GM23248 (cell line): Measurements from ENCODE around the gene CNTNAP5. TPM values are rescaled to one million over a fixed set of nuclear protein-coding genes. Genes with fewer than 3 reads are reported as not detected.

Experiments
- DNase-seq: peaks from one replicate; pipeline ENCODE4 v3.0.0-alpha.2; 2015
- H2AFZ ChIP-seq: fragments of 200-600 bp; sonication (generic); 2 replicates; pipeline ENCODE4 v1.6.1; 2016; ENCODE audit warnings: antibody characterized with exemption
- H3F3A ChIP-seq: fragments of 200-600 bp; sonication (generic); 2 replicates; pipeline ENCODE4 v1.6.1; 2016; ENCODE audit warnings: mild to moderate bottlenecking, antibody characterized with exemption, mixed run types; ENCODE audit not compliant: insufficient read depth
- H3K27ac ChIP-seq: fragments of 200-600 bp; sonication (generic); 2 replicates; pipeline ENCODE4 v1.5.1; 2016; ENCODE audit warnings: mild to moderate bottlenecking
- H3K27me3 ChIP-seq: fragments of 200-600 bp; sonication (generic); replicated peaks from 2 replicates; pipeline ENCODE4 v1.6.1; 2016; ENCODE audit warnings: mild to moderate bottlenecking; ENCODE audit not compliant: insufficient read depth
- H3K36me3 ChIP-seq: fragments of 200-600 bp; sonication (generic); 2 replicates; pipeline ENCODE4 v1.6.1; 2016; ENCODE audit warnings: low read depth, mild to moderate bottlenecking
- H3K4me1 ChIP-seq: fragments of 200-600 bp; sonication (generic); 2 replicates; pipeline ENCODE4 v1.6.1; 2016; ENCODE audit warnings: mild to moderate bottlenecking; ENCODE audit not compliant: insufficient read depth
- H3K4me2 ChIP-seq: fragments of 200-600 bp; sonication (generic); one replicate; pipeline ENCODE4 v1.6.1; 2016; ENCODE audit warnings: mild to moderate bottlenecking; ENCODE audit not compliant: unreplicated experiment
- H3K4me3 ChIP-seq: fragments of 200-600 bp; sonication (generic); 2 replicates; pipeline ENCODE4 v1.5.1; 2016; ENCODE audit warnings: mild to moderate bottlenecking
- H3K79me2 ChIP-seq: fragments of 200-600 bp; sonication (generic); 2 replicates; pipeline ENCODE4 v1.6.1; 2016; ENCODE audit warnings: mild to moderate bottlenecking; ENCODE audit not compliant: insufficient read depth
- H3K9ac ChIP-seq: fragments of 200-600 bp; sonication (generic); 2 replicates; pipeline ENCODE4 v1.6.1; 2016; ENCODE audit warnings: mild to moderate bottlenecking
- H3K9me2 ChIP-seq: fragments of 200-600 bp; sonication (generic); 2 replicates; pipeline ENCODE4 v1.6.1; 2016; ENCODE audit warnings: mixed run types, mild to moderate bottlenecking, moderate library complexity; ENCODE audit not compliant: insufficient read depth
- H3K9me3 ChIP-seq: fragments of 200-600 bp; sonication (generic); one replicate; pipeline ENCODE4 v1.6.1; 2017; ENCODE audit warnings: low read depth
- H4K20me1 ChIP-seq: fragments of 200-600 bp; sonication (generic); 2 replicates; pipeline ENCODE4 v1.6.0; 2016; ENCODE audit not compliant: insufficient read depth
- EZH2 ChIP-seq: fragments of 200-600 bp; sonication (generic); IDR thresholded peaks from 2 replicates; pipeline ENCODE4 v1.6.1; 2018; ENCODE audit warnings: antibody characterized with exemption, mild to moderate bottlenecking; ENCODE audit not compliant: insufficient read depth, poor library complexity, severe bottlenecking
- EZH2phosphoT487 ChIP-seq: fragments of 200-600 bp; sonication (generic); IDR thresholded peaks from 2 replicates; pipeline ENCODE4 v1.6.1; 2018; ENCODE audit warnings: antibody characterized with exemption, moderate library complexity, mild to moderate bottlenecking, low read depth; ENCODE audit not compliant: insufficient read depth
- WGBS, 2 experiments: methylation state at CpG; one replicate each; pipeline ENCODE4 v1.1.6; 2015 to 2017; ENCODE audit warnings: low lambda C conversion rate in 2 of 2, low coverage in 1 of 2; ENCODE audit errors: missing lambda C conversion rate in 2 of 2; 5-methylcytosine and 5-hydroxymethylcytosine counted together
- in situ Hi-C: fragments of 300-500 bp; cut with MboI; formaldehyde crosslinking; loops from 2 replicates; pipeline ENCODE4 v1.15.0; 2020
- polyA plus RNA-seq: library from polyadenylated mRNA; unstranded; fragments of >200 nt; fragmentation: Nextera tagmentation; extraction: Ambion mirVana; gene quantifications from 2 replicates; pipeline ENCODE4 v1.2.1, GENCODE V29; 2016
- total RNA-seq: library from RNA; depleted of rRNA; stranded (reverse); fragments of >200 nt; shearing (Covaris generic); gene quantifications from 2 replicates; pipeline ENCODE4 v1.2.3, GENCODE V29; 2014

CNTNAP5 gene
- total and polyA plus RNA-seq, 2 experiments from 2014 or later: not detected

DNA sequence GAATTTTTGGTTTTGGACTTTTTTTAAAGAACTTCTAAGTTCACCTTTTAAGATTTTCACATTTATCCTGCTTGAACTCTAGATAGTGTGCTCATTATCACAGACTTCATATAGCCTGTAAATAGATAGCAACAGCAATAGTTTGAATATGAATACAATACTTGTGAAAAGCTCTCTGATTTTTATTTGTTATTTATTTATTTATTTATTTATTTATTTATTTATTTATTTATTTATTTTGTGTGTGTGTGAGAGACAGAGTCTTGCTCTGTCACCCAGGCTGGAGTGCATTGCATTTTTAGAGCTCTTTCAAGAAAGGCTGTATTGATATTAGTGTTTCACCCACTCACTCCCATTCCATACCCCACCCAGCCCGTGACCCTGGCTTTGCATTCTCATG lies 153.6 kb downstream of the CNTNAP5 start:
- Histone ChIP-seq H4K20me1 (no peaks in the 10 kb centered on the region), H3K36me3 (no peaks in the 10 kb centered on the region), H3K9me3 (peaks cover 5% of the 10 kb centered on the region), H3K27me3 (no peaks in the 10 kb centered on the region), H3K27ac (no peak overlapping the region), H3F3A (no peaks in the 10 kb centered on the region), H3K9ac (no peak overlapping the region), H3K9me2 (no peaks in the 10 kb centered on the region), H3K79me2 (no peaks in the 10 kb centered on the region), H3K4me3 (no peak overlapping the region), H3K4me2 (no peak overlapping the region), H2AFZ (no peak overlapping the region), H3K4me1 (no peaks in the 10 kb centered on the region)
- TF ChIP-seq EZH2phosphoT487 (no peak), EZH2 (no peak)
- 20 to 22% methylated on average over 1 of the region's 1 CpG for WGBS, 2 experiments
- DNase-seq: no peak
- in situ Hi-C loops: no loop called here

- TF ChIP-seq EZH2phosphoT487 (no peak), EZH2 (no peak)
- no peak overlapping the region for H3K27ac ChIP-seq
- no peak overlapping the region for H3K4me2 ChIP-seq
- H3K4me3 ChIP-seq: no peak overlapping the region
- no peaks in the 10 kb centered on the region for H4K20me1 ChIP-seq
- DNase-seq: no peak
- in situ Hi-C loops: no loop called here
- no peak overlapping the region for H3K9ac ChIP-seq
- H3K9me3 ChIP-seq: peaks cover 5% of the 10 kb centered on the region
- H3K4me1 ChIP-seq: no peaks in the 10 kb centered on the region
- no peaks in the 10 kb centered on the region for H3K9me2 ChIP-seq
- no peaks in the 10 kb centered on the region for H3K79me2 ChIP-seq
- no peak overlapping the region for H2AFZ ChIP-seq
- H3F3A ChIP-seq: no peaks in the 10 kb centered on the region
- H3K36me3 ChIP-seq: no peaks in the 10 kb centered on the region
- H3K27me3 ChIP-seq: no peaks in the 10 kb centered on the region
Observed at GRCh38 chr2:124180635-124181034, 155.5 kb downstream of the CNTNAP5 start.

DNA sequence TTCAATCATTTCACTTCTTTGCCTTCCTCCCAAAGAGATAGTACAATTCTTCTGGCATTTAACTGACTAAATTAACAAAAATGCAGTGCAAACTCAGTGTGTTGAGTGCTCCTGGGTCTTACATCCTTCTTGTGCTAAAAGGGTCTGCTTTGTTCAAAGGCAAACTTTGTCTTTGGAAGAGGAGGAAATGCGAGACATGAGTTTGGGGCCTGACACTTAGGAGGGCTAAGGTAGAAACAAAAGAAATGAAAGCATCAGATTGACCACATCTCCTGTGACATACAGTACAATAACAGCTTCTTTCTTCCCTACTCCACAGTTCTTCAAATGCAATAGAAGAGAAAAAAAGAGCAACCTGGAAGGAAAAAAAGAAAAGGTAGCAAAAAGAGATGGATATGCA lies 161.7 kb downstream of the CNTNAP5 start:
- no peaks in the 10 kb centered on the region for H3K4me1 ChIP-seq
- H3K36me3 ChIP-seq: no peaks in the 10 kb centered on the region
- H3F3A ChIP-seq: no peaks in the 10 kb centered on the region
- WGBS, 2 experiments: 7 to 12% methylated on average over 1 of the region's 1 CpG
- H3K4me3 ChIP-seq: no peak overlapping the region
- in situ Hi-C loops: no loop called here
- no peak overlapping the region for H3K4me2 ChIP-seq
- DNase-seq: no peak
- no peaks in the 10 kb centered on the region for H3K27me3 ChIP-seq
- H3K27ac ChIP-seq: no peak overlapping the region
- H2AFZ ChIP-seq: no peak overlapping the region
- no peak overlapping the region for H3K9ac ChIP-seq
- H4K20me1 ChIP-seq: no peaks in the 10 kb centered on the region
- no peaks in the 10 kb centered on the region for H3K79me2 ChIP-seq
- no peaks in the 10 kb centered on the region for H3K9me2 ChIP-seq
- H3K9me3 ChIP-seq: no peaks in the 10 kb centered on the region
- TF ChIP-seq EZH2: no peak
- TF ChIP-seq EZH2phosphoT487: no peak

- TF ChIP-seq EZH2phosphoT487 (no peak), EZH2 (no peak)
- Histone ChIP-seq H3K9me3 (no peaks in the 10 kb centered on the region), H3K4me2 (no peak overlapping the region), H3K27me3 (no peaks in the 10 kb centered on the region), H3K4me1 (no peaks in the 10 kb centered on the region), H3K9ac (no peak overlapping the region), H4K20me1 (no peaks in the 10 kb centered on the region), H3K4me3 (no peak overlapping the region), H3F3A (no peaks in the 10 kb centered on the region), H3K9me2 (no peaks in the 10 kb centered on the region), H3K27ac (no peak overlapping the region), H3K36me3 (no peaks in the 10 kb centered on the region), H2AFZ (no peak overlapping the region), H3K79me2 (no peaks in the 10 kb centered on the region)
- WGBS, 2 experiments: 23 to 28% methylated on average over 2 of the region's 2 CpGs
- no peak for DNase-seq
- in situ Hi-C loops: no loop called here
Observed at GRCh38 chr2:124187948-124188347, 162.9 kb downstream of the CNTNAP5 start.

GRCh38 chr2:124193706-124194105 lies 168.6 kb downstream of the CNTNAP5 start:
- H3K4me1 ChIP-seq: no peaks in the 10 kb centered on the region
- H4K20me1 ChIP-seq: no peaks in the 10 kb centered on the region
- H3K79me2 ChIP-seq: no peaks in the 10 kb centered on the region
- no peaks in the 10 kb centered on the region for H3K9me2 ChIP-seq
- no peaks in the 10 kb centered on the region for H3F3A ChIP-seq
- no peaks in the 10 kb centered on the region for H3K9me3 ChIP-seq
- no peak overlapping the region for H3K4me2 ChIP-seq
- H3K36me3 ChIP-seq: no peaks in the 10 kb centered on the region
- no peaks in the 10 kb centered on the region for H3K27me3 ChIP-seq
- H3K9ac ChIP-seq: no peak overlapping the region
- DNase-seq: no peak
- in situ Hi-C loops: no loop called here
- TF ChIP-seq EZH2 (no peak), EZH2phosphoT487 (no peak)
- H2AFZ ChIP-seq: no peak overlapping the region
- H3K27ac ChIP-seq: no peak overlapping the region
- 8% methylated on average over 4 of the region's 4 CpGs for WGBS, 2 experiments
- H3K4me3 ChIP-seq: no peak overlapping the region
